OCI-LY1 (cell line): ENCODE measurements around the gene DCTN5.

ENCODE experiments used
- EZH2 ChIP-seq: fragments of 200-600 bp; sonication (generic), shearing (Covaris generic); IDR thresholded peaks from 2 replicates; pipeline ENCODE4 v1.8.0; 2017; ENCODE audit warnings: borderline replicate concordance, mixed run types, mild to moderate bottlenecking, antibody characterized with exemption, low read length, moderate library complexity, mixed read lengths
- TF ChIP-seq, protein P1 (sequence below): fragments of 200-600 bp; sonication (generic), shearing (Covaris generic); IDR thresholded peaks from 2 replicates; pipeline ENCODE4 v1.5.1; 2017; ENCODE audit warnings: mild to moderate bottlenecking, antibody characterized with exemption, low read length, moderate library complexity, mixed read lengths

DNA sequence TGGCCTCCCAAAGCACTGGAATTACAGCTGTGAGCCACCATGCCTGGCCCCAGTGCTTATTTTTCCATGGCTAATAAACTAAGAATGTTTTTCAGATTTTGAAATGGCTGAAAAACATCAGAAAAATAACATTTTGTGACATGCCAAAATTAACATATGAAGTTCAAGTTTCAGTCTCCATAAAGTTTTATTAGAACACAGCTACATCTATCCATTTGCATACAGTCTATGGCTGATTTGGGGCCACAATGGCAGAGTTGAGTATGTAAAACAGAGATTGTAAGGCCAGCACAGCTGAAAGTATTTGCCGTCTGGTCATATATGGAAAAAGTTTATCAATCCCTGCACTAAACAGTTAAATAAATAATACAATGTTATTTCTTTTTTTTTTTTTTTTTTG, 31.3 kb upstream of the DCTN5 start:
- TF ChIP-seq, protein P1, sequence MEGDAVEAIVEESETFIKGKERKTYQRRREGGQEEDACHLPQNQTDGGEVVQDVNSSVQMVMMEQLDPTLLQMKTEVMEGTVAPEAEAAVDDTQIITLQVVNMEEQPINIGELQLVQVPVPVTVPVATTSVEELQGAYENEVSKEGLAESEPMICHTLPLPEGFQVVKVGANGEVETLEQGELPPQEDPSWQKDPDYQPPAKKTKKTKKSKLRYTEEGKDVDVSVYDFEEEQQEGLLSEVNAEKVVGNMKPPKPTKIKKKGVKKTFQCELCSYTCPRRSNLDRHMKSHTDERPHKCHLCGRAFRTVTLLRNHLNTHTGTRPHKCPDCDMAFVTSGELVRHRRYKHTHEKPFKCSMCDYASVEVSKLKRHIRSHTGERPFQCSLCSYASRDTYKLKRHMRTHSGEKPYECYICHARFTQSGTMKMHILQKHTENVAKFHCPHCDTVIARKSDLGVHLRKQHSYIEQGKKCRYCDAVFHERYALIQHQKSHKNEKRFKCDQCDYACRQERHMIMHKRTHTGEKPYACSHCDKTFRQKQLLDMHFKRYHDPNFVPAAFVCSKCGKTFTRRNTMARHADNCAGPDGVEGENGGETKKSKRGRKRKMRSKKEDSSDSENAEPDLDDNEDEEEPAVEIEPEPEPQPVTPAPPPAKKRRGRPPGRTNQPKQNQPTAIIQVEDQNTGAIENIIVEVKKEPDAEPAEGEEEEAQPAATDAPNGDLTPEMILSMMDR = no peak
- TF ChIP-seq EZH2 = no peak
